Measurements from ENCODE around the gene CDX2. TPM values are rescaled to one million over a fixed set of nuclear protein-coding genes. Genes with fewer than 3 reads are reported as not detected.
A peak's percentile ranks its signal among the peaks of the same experiment; 100 is the strongest.

The CDX2 gene
- total RNA-seq, 2 donors from 2014 or later = not detected

GRCh38 chr13:27956576-27957300 lies 12.4 kb downstream of the CDX2 start:
- Mint-ChIP-seq H3K4me1 (peaks cover 10% of the 10 kb centered on the region), H3K27ac (no peak overlapping the region), H3K4me3 (no peak overlapping the region), H3K36me3 (ENCODE audit: low read depth) (no peaks in the 10 kb centered on the region), H3K27me3 (peaks cover 65% of the 10 kb centered on the region)
- no peak for DNase-seq
- H3K9me3 ChIP-seq (ENCODE audit: control insufficient read depth, low read length, poor library complexity, severe bottlenecking) = no peaks in the 10 kb centered on the region
- ATAC-seq = no peak

- Mint-ChIP-seq H3K36me3 (ENCODE audit: low read depth) (peaks cover 3% of the 10 kb centered on the region), H3K4me1 (peaks cover 10% of the 10 kb centered on the region), H3K27ac (no peak overlapping the region), H3K4me3 (peak overlapping the region; percentile 84), H3K27me3 (peaks cover 62% of the 10 kb centered on the region)
- ATAC-seq (no peak), DNase-seq (no peak)
- H3K9me3 ChIP-seq (ENCODE audit: control insufficient read depth, low read length, poor library complexity, severe bottlenecking) = no peaks in the 10 kb centered on the region
These were observed 14.0 kb downstream of the CDX2 start for GRCh38 chr13:27955014-27955591.

DNA sequence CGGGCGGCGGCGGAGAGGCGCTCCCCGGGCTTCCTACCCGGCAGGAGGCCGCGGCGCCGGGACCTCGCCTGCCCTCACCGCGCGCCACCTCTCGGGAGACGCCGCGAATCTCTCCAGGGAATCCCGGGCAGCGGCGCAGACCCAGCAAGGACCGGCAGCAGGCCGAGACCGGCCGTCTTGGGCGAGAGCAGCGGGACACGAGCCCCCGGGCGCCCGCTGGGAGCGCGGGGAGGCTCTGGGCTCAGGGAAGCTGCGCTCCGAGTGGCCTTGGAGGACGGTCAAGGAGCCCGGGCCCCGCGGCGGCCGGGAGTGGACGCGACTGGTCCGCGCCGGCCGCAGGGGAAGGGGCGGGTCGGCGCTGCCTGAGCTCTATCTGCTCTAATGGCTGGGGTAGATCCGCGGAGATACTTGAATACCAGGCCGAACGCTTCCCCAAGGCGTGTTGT lies 14.7 kb downstream of the CDX2 start:
- ATAC-seq = peak; percentile 42
- DNase-seq = no peak
- H3K27me3 Mint-ChIP-seq = peaks cover 60% of the 10 kb centered on the region

DNA sequence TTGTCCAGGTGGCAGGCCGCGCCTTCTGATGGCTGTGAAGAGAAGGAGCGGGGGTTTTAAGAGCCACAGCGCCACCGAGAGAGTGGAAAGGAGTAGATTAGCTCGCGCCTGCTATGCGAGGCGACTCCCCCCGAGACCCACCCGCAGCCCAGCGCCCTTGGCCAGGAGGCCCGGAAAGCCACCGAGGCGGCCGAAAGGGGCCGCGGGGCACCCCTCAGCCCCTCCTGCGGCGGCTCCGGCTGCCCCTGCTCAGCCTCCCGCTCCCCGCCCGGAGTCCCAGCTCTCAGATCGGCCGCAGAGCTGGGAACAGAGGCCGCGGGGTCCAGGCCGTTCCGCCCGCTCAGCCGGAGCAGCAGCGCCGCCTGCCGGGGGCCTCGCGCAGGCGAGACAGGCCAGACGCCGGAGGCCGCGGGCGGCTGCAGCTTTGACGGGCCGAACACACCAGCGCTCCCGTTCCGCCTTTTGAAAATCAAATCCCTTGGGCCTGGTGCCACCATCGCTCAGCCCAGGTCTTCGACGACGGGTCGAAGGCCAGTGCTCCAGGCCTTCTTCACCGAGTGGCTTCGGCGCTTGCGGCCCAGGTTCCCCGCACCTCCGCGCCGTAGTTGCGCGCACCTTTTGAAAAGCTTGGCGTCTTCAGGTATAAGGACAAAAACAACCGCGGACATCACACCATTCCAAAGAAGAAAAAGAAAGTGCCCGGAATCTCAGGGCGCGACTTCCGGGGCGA lies 15.3 kb downstream of the CDX2 start:
- DNase-seq (peak; percentile 32 to 52 (median 50)), ATAC-seq (peak; percentile 86)
- Mint-ChIP-seq H3K27me3 (peaks cover 57% of the 10 kb centered on the region), H3K4me1 (peaks cover 10% of the 10 kb centered on the region), H3K27ac (no peak overlapping the region), H3K36me3 (ENCODE audit: low read depth) (peaks cover 3% of the 10 kb centered on the region), H3K4me3 (peak overlapping the region; percentile 84)
- no peaks in the 10 kb centered on the region for H3K9me3 ChIP-seq (ENCODE audit: control insufficient read depth, low read length, poor library complexity, severe bottlenecking)

More for the DNA sequence above, 14.7 kb downstream of the CDX2 start:
- peak overlapping the region; percentile 84 for H3K4me3 Mint-ChIP-seq
- H3K27ac Mint-ChIP-seq = no peak overlapping the region
- peaks cover 3% of the 10 kb centered on the region for H3K36me3 Mint-ChIP-seq (ENCODE audit: low read depth)
- H3K9me3 ChIP-seq (ENCODE audit: control insufficient read depth, low read length, poor library complexity, severe bottlenecking) = no peaks in the 10 kb centered on the region
- peaks cover 10% of the 10 kb centered on the region for H3K4me1 Mint-ChIP-seq

DNA sequence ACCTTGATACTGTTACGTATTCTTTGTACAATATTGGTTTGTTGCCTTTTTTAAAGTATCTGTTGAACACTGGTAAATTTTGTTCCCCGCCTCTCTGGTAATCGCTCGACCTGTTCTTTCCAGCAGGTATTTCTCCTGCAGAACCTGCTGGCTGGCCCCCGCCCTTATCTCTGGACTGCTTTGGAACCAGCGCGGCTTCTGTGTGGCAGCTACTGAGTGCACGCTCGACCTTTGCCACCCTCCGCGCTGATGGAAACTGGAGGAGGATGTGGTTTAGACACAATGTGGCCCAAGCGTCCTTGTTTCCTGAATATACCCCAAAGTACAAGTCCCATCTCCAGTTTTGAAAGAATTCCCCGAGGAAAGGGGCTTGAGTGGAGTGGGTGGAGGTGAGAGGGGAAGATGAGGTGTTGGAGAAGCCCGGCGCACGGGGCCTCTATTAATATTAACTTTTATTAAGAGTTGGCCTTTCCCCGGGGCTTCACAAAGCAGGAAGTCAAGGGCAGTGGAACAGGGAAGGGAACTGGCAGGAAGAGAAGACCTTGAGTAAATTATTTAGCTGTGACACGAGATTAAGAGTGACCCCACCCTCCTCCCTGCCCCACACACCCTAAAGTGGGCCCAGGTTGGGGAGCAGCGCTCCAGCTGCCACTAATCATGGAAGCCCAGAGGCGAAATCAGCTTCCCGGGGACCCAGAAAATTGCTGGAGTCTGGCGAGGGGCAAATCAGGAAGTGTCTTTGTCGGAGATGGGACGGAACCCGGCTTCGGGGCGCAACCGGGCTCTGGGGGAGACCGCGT lies 16.0 kb downstream of the CDX2 start:
- H3K4me3 Mint-ChIP-seq = peak overlapping the region; percentile 83
- peaks cover 3% of the 10 kb centered on the region for H3K36me3 Mint-ChIP-seq (ENCODE audit: low read depth)
- no peak overlapping the region for H3K27ac Mint-ChIP-seq
- ATAC-seq (no peak), DNase-seq (no peak)
- no peaks in the 10 kb centered on the region for H3K9me3 ChIP-seq (ENCODE audit: control insufficient read depth, low read length, poor library complexity, severe bottlenecking)
- peaks cover 10% of the 10 kb centered on the region for H3K4me1 Mint-ChIP-seq
- H3K27me3 Mint-ChIP-seq = peaks cover 53% of the 10 kb centered on the region

- Mint-ChIP-seq H3K4me1 (no peaks in the 10 kb centered on the region), H3K27ac (no peak overlapping the region), H3K27me3 (peaks cover 37% of the 10 kb centered on the region), H3K4me3 (no peak overlapping the region), H3K36me3 (ENCODE audit: low read depth) (peaks cover 3% of the 10 kb centered on the region)
- no peak for ATAC-seq
- DNase-seq = no peak
- no peaks in the 10 kb centered on the region for H3K9me3 ChIP-seq (ENCODE audit: control insufficient read depth, low read length, poor library complexity, severe bottlenecking)
These were observed 26.1 kb downstream of the CDX2 start for GRCh38 chr13:27942972-27943371.

DNA sequence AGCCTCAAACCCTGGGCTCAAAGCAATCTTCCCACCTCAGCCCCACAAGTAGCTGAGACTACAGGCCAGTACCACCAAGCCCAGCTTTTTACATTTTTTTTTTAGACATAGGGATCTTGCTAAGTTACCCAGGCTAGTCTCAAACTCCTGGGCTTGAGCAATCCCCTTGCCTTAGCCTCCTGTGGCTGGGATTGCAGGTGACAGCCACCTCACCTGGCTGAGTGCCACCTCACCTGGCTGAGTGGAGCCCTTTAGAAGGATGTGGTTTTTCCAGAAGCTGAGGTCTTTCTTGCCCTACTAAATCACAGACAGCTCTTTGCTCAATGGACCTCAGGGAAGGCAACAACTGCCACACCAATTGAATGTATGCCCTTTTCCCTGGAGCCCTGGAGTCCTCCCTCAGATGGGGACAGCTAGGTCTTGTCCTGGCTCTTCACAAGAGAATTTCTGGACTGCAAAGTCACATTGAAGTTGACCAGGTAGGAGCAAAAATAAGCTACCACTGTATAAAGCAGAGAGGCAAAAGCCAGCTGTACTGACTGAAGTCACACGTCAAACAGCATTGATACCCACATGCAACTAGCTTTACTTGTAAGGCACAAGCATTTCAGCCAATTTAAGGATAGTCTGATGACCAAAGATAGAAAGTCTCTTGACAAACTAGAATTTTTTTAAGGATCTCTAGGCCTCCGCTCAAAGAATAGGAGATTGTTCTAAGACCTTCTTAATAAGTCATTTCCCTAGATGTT lies 35.4 kb downstream of the CDX2 start:
- Mint-ChIP-seq H3K4me1 (no peaks in the 10 kb centered on the region), H3K36me3 (ENCODE audit: low read depth) (no peaks in the 10 kb centered on the region), H3K4me3 (no peak overlapping the region), H3K27ac (no peak overlapping the region), H3K27me3 (peaks cover 46% of the 10 kb centered on the region)
- no peak for DNase-seq
- ATAC-seq = no peak
- H3K9me3 ChIP-seq (ENCODE audit: control insufficient read depth, low read length, poor library complexity, severe bottlenecking) = no peaks in the 10 kb centered on the region

DNA sequence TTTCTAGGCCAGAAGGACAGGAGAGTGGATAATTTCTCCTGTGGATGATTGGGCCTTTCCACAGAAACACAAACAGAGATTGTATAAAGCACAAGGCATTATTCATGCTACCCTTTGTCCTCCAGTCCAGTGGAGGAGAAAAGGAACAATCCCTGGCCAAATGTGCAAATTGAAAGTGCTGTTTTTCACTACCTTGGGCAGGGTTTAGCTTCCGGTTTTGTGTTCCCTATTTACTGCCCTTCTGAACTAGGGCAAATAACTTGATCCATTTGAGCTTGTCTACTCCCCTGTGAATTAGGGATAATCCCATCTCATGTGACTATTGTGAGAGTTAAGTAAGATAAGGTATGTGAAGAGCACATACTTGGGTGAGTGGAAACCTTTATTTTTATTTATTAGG lies 36.0 kb downstream of the CDX2 start:
- H3K27ac Mint-ChIP-seq = no peak overlapping the region
- peaks cover under 1% of the 10 kb centered on the region for H3K4me1 Mint-ChIP-seq
- peaks cover 53% of the 10 kb centered on the region for H3K27me3 Mint-ChIP-seq
- H3K36me3 Mint-ChIP-seq (ENCODE audit: low read depth) = peaks cover under 1% of the 10 kb centered on the region
- no peak overlapping the region for H3K4me3 Mint-ChIP-seq
- no peak for DNase-seq
- no peak for ATAC-seq
- no peaks in the 10 kb centered on the region for H3K9me3 ChIP-seq (ENCODE audit: control insufficient read depth, low read length, poor library complexity, severe bottlenecking)

DNA sequence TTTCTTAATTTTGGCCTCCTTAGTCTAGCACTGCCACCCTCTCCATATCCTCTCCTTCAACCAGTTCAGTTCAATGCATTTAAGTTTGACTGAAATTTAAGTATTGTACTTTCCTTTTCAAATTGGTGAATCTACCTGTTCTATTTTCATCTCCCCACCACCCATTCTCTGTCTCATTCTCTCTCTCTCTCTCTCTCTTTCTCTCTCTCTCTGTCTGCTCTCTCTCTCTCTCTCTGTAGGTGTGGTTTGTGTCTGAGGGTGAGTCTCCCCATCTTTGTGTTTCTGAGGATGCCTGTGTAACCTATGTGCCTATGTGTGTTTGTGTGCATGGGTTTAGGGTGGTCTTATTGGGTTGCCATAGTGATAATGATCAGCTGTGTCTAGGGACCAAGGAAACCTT lies 39.2 kb downstream of the CDX2 start:
- H3K36me3 Mint-ChIP-seq (ENCODE audit: low read depth) = peaks cover 5% of the 10 kb centered on the region
- no peak for DNase-seq
- peaks cover 19% of the 10 kb centered on the region for H3K4me1 Mint-ChIP-seq
- no peak overlapping the region for H3K4me3 Mint-ChIP-seq
- H3K27me3 Mint-ChIP-seq = peaks cover 82% of the 10 kb centered on the region
- no peak for ATAC-seq
- H3K27ac Mint-ChIP-seq = no peak overlapping the region
- no peaks in the 10 kb centered on the region for H3K9me3 ChIP-seq (ENCODE audit: control insufficient read depth, low read length, poor library complexity, severe bottlenecking)

- Mint-ChIP-seq H3K36me3 (ENCODE audit: low read depth) (peaks cover 5% of the 10 kb centered on the region), H3K27ac (no peak overlapping the region), H3K4me3 (no peak overlapping the region), H3K4me1 (peaks cover 19% of the 10 kb centered on the region), H3K27me3 (peaks cover 86% of the 10 kb centered on the region)
- H3K9me3 ChIP-seq (ENCODE audit: control insufficient read depth, low read length, poor library complexity, severe bottlenecking) = no peaks in the 10 kb centered on the region
- no peak for ATAC-seq
- DNase-seq = no peak
These were observed 40.0 kb downstream of the CDX2 start for GRCh38 chr13:27928805-27929753.

DNA sequence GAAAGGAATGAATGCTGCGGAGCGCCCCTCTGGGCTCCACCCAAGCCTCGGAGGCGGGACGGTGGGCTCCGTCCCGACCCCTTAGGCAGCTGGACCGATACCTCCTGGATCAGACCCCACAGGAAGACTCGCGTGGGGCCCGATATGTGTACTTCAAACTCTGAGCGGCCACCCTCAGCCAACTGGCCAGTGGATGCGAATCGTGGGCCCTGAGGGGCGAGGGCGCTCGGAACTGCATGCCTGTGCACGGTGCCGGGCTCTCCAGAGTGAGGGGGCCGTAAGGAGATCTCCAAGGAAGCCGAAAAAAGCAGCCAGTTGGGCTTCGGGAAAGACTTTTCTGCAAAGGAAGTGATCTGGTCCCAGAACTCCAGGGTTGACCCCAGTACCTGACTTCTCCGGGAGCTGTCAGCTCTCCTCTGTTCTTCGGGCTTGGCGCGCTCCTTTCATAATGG lies 40.7 kb downstream of the CDX2 start:
- Mint-ChIP-seq H3K27ac (no peak overlapping the region), H3K27me3 (peaks cover 87% of the 10 kb centered on the region), H3K36me3 (ENCODE audit: low read depth) (peaks cover 5% of the 10 kb centered on the region), H3K4me3 (no peak overlapping the region), H3K4me1 (peaks cover 22% of the 10 kb centered on the region)
- H3K9me3 ChIP-seq (ENCODE audit: control insufficient read depth, low read length, poor library complexity, severe bottlenecking) = no peaks in the 10 kb centered on the region
- no peak for ATAC-seq
- no peak for DNase-seq
